Activated B cell treated with CpG ODN at 0.5 μM for 24 hours (primary cell): ENCODE measurements around the gene DAND5. TPM values are rescaled to one million over a fixed set of nuclear protein-coding genes. Genes with fewer than 3 reads are reported as not detected.
A peak's percentile ranks its signal among the peaks of the same experiment; 100 is the strongest.

Experiments
- ATAC-seq: fragments of 200-7000 bp; cut with Tn5 transposase; one replicate; pipeline ENCODE4 v1.10.0; 2021; ENCODE audit warnings: low read depth, mild to moderate bottlenecking, moderate library complexity
- CTCF ChIA-PET: fragments of 350-600 bp; sonication (Branson Sonifier 250); formaldehyde crosslinking; loops from one replicate; lab custom pipeline; 2021; ENCODE audit warnings: antibody characterized with exemption; lab: Charles Lee
- POLR2A ChIA-PET: fragments of 350-600 bp; sonication (Branson Sonifier 250); formaldehyde crosslinking; loops from one replicate; lab custom pipeline; 2021; ENCODE audit warnings: antibody characterized with exemption; lab: Charles Lee
- DNase-seq: peaks from one replicate; pipeline ENCODE4 v3.0.0; 2022
- H3K27ac Mint-ChIP-seq: one replicate; pipeline ENCODE4 v1.8.0; 2020; ENCODE audit warnings: mixed read lengths
- H3K27me3 Mint-ChIP-seq: one replicate; pipeline ENCODE4 v1.8.0; 2021; ENCODE audit warnings: mixed read lengths
- H3K36me3 Mint-ChIP-seq: one replicate; pipeline ENCODE4 v1.8.0; 2021; ENCODE audit warnings: low read depth, mixed read lengths
- H3K4me1 Mint-ChIP-seq: one replicate; pipeline ENCODE4 v1.8.0; 2021; ENCODE audit warnings: mixed read lengths
- H3K4me3 Mint-ChIP-seq: one replicate; pipeline ENCODE4 v1.8.0; 2020; ENCODE audit warnings: mild to moderate bottlenecking, mixed read lengths
- H3K9me3 Mint-ChIP-seq: one replicate; pipeline ENCODE4 v1.8.0; 2020; ENCODE audit warnings: mixed read lengths
- CTCF ChIP-seq: fragments of 200-600 bp; IDR thresholded peaks from one replicate; pipeline ENCODE4 v1.8.0; 2022; ENCODE audit warnings: antibody characterized with exemption, mild to moderate bottlenecking
- intact Hi-C: fragments of 100-400 bp; cut with micrococcal nuclease; formaldehyde crosslinking; loops from one replicate; pipeline ENCODE4 v1.15.1; 2024
- total RNA-seq: library from RNA; stranded (reverse); gene quantifications from 2 replicates; pipeline ENCODE4 v1.2.3, GENCODE V29; 2022

Gene DAND5
- total RNA-seq, 1 donor from 2014 or later, result not detected

GRCh38 chr19:12932392-12933286 lies 36.7 kb upstream of the DAND5 start:
- Mint-ChIP-seq H3K27me3 (no peaks in the 10 kb centered on the region), H3K4me3 (peak overlapping the region; percentile 96), H3K9me3 (no peaks in the 10 kb centered on the region), H3K4me1 (peaks cover 36% of the 10 kb centered on the region), H3K27ac (peak overlapping the region; percentile 86), H3K36me3 (peaks cover 39% of the 10 kb centered on the region)
- DNase-seq (no peak), ATAC-seq (no peak)
- ChIA-PET POLR2A (interaction anchor here (0.5 to 3.5 kb wide), 23 partner anchors 10 to 878 kb away, joined by 3 to 46 read pairs (median 5); partner anchors contain the start of genes C19orf53, DNASE2, GCDH and GET3), CTCF (interaction anchor here (1.2 kb wide), 1 partner anchor 33 kb away, joined by 8 read pairs; no protein-coding TSS in a partner anchor)
- intact Hi-C loops, result loop anchor here (1.0 kb wide), 4 partner anchors 13 to 51 kb away; partner anchors contain the start of genes DNASE2, GCDH, RAD23A and SYCE2
- TF ChIP-seq CTCF, result no peak

GRCh38 chr19:12933287-12934072 lies 35.9 kb upstream of the DAND5 start, which contains the start of gene FARSA:
Gene FARSA, minus strand, starts transcription at chr19:12933711. Its CDS starts 15 bp downstream, at chr19:12933696.
- Mint-ChIP-seq H3K9me3 (no peaks in the 10 kb centered on the region), H3K27ac (peak within 1 kb of the TSS; percentile 86), H3K4me1 (peaks cover 42% of the 10 kb centered on the region), H3K27me3 (no peaks in the 10 kb centered on the region), H3K4me3 (peak within 1 kb of the TSS; percentile 96), H3K36me3 (peaks cover 34% of the 10 kb centered on the region)
- ATAC-seq (peak; percentile 57), DNase-seq (peak; percentile 80)
- no peak for TF ChIP-seq CTCF
- POLR2A ChIA-PET, result interaction anchor here (0.6 to 3.5 kb wide), 26 partner anchors 9 to 1204 kb away, joined by 3 to 46 read pairs (median 4); partner anchors contain the start of genes C19orf53, DNASE2, GCDH and GET3
- intact Hi-C loops, result loop anchor here (1.0 kb wide), 4 partner anchors 12 to 52 kb away; partner anchors contain the start of genes DNASE2, GCDH, RAD23A and SYCE2
- CTCF ChIA-PET, result interaction anchor here (1.2 kb wide), 1 partner anchor 32 kb away, joined by 8 read pairs; no protein-coding TSS in a partner anchor

- Mint-ChIP-seq H3K27ac (no peak overlapping the region), H3K27me3 (no peaks in the 10 kb centered on the region), H3K9me3 (no peaks in the 10 kb centered on the region), H3K4me3 (no peak overlapping the region), H3K36me3 (peaks cover 36% of the 10 kb centered on the region), H3K4me1 (peaks cover 55% of the 10 kb centered on the region)
- intact Hi-C loops, result loop anchor here (5.0 kb wide), 2 partner anchors 213 to 217 kb away; partner anchors contain the start of genes IER2, STX10 and TNPO2
- ChIA-PET POLR2A (interaction anchor here (0.7 to 3.5 kb wide), 4 partner anchors 10 to 166 kb away, joined by 3 to 24 read pairs (median 16); partner anchors contain the start of genes GCDH, JUNB and RAD23A), CTCF (no interaction called here)
- no peak for TF ChIP-seq CTCF
- ATAC-seq, result no peak
- DNase-seq, result no peak
These were observed 34.3 kb upstream of the DAND5 start for GRCh38 chr19:12935071-12935470.

GRCh38 chr19:12936582-12936981 lies 32.8 kb upstream of the DAND5 start:
- CTCF ChIA-PET, result no interaction called here
- no peaks in the 10 kb centered on the region for H3K27me3 Mint-ChIP-seq

More at GRCh38 chr19:12936582-12936981, 32.8 kb upstream of the DAND5 start:
- POLR2A ChIA-PET, result interaction anchor here (0.6 to 3.3 kb wide), 8 partner anchors 9 to 200 kb away, joined by 4 to 21 read pairs (median 8); partner anchors contain the start of genes DNASE2, GCDH, GET3 and NACC1
- TF ChIP-seq CTCF, result no peak
- H3K27ac Mint-ChIP-seq, result peak overlapping the region; percentile 41
- peaks cover 65% of the 10 kb centered on the region for H3K4me1 Mint-ChIP-seq
- ATAC-seq (no peak), DNase-seq (no peak)
- peaks cover 42% of the 10 kb centered on the region for H3K36me3 Mint-ChIP-seq
- intact Hi-C loops, result loop anchor here (5.0 kb wide), 2 partner anchors 214 to 216 kb away; partner anchors contain the start of genes IER2, STX10 and TNPO2
- H3K4me3 Mint-ChIP-seq, result peak overlapping the region; percentile 32
- no peaks in the 10 kb centered on the region for H3K9me3 Mint-ChIP-seq
